Right lobe of liver (tissue), 4 donors: Measurements from ENCODE around the gene RFX3.

Experiments used
- POLR2A ChIP-seq: fragments of 450-650 bp; IDR thresholded peaks from one replicate; pipeline ENCODE4 v1.6.1; 2017; ENCODE audit warnings: antibody characterized with exemption, mild to moderate bottlenecking
- TF ChIP-seq, protein P1 (sequence below), 4 donors: fragments of 200-600 bp in 3 of 4; fragments of 450-650 bp in 1 of 4; IDR thresholded peaks; one replicate each; pipeline versions ENCODE4 v1.5.1 to v1.8.0; 2016 to 2022; ENCODE audit warnings: antibody characterized with exemption in 4 of 4, mild to moderate bottlenecking in 2 of 4
- donor health status: DM: no; HTN: no; CAD: no.
- donor health status: DM: no; HTN: no; CAD: no.
- donor health status: DM: no; HTN: yes; CAD: no.

DNA sequence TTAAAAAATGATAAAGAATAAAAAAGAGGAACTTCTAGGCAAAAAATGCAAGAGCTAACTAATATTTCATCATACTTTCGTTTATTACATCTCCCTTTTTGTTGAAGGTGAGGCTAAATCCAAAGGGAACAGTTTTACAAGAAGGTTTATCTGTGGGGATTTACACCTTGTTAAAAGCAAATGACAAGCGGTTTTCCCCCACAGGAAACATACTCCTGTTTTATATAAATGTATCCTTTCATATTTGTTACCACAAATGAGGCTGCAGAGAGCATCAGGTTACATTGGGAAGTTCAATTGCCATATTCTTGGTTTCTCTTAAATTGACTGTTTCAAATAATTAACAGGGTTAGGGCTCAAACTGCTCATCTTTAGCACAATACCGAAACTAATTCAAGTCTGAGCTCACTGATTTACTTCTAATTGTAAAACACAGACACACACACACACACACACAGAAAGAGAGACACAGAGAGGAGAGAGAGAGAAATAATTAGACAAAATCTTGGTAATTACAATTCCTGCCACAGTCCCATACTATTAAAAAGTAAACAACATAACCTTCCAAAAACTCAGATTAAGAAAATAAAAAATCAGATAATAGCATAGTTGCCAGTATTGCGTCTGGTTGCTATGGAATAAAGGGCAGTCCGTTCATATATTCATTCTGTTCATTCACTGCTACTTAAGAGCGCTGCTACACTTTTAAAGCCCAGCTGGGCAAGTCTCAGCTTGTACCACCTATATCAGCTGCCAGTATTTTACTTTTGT is 17.1 kb downstream of the RFX3 start:
- TF ChIP-seq, protein P1, sequence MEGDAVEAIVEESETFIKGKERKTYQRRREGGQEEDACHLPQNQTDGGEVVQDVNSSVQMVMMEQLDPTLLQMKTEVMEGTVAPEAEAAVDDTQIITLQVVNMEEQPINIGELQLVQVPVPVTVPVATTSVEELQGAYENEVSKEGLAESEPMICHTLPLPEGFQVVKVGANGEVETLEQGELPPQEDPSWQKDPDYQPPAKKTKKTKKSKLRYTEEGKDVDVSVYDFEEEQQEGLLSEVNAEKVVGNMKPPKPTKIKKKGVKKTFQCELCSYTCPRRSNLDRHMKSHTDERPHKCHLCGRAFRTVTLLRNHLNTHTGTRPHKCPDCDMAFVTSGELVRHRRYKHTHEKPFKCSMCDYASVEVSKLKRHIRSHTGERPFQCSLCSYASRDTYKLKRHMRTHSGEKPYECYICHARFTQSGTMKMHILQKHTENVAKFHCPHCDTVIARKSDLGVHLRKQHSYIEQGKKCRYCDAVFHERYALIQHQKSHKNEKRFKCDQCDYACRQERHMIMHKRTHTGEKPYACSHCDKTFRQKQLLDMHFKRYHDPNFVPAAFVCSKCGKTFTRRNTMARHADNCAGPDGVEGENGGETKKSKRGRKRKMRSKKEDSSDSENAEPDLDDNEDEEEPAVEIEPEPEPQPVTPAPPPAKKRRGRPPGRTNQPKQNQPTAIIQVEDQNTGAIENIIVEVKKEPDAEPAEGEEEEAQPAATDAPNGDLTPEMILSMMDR (IDR thresholded peaks at IDR 0.05), result no peak
- no peak for TF ChIP-seq POLR2A
